Tibial nerve (tissue), 4 donors: ENCODE measurements around the gene NEK4.

Source experiments
- EP300 ChIP-seq, 2 donors: sonication (generic); formaldehyde crosslinking; IDR thresholded peaks; one replicate each; pipeline ENCODE4 v1.6.1; 2017; ENCODE audit warnings: antibody characterized with exemption in 2 of 2, mild to moderate bottlenecking in 1 of 2
- POLR2A ChIP-seq, 2 donors: fragments of 450-650 bp; IDR thresholded peaks; one replicate each; pipeline ENCODE4 v1.6.1; 2017; ENCODE audit warnings: antibody characterized with exemption in 2 of 2, mild to moderate bottlenecking in 2 of 2, moderate library complexity in 2 of 2
- TF ChIP-seq, protein P1 (sequence below), 5 experiments: fragments of 200-600 bp in 3 of 5; fragments of 450-650 bp in 2 of 5; sonication (generic) in 3 of 5; IDR thresholded peaks; one replicate each; pipeline ENCODE4 v1.5.1; 2016 to 2019; ENCODE audit warnings: antibody characterized with exemption in 5 of 5, mild to moderate bottlenecking in 3 of 5, moderate library complexity in 2 of 5

DNA sequence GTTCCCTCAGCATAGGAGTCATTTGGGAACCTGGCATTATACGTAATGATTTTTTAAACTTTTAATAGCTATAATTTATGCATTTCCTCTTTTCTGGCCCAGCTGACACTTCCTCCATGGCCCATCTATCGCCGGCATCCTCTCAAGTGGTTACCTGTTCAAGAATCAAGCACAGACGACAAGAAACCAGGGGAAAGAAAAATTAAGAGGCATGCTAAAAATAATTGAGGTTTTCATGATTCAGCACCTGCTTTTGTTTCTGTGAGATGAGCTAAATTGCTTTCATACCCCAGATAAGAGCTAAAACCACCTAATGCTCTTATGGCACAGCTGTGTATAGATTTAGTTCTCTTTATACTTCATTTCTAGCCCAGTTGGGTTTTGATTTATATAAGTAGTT lies 63.2 kb downstream of the NEK4 start:
- no peak for TF ChIP-seq POLR2A (IDR thresholded peaks at IDR 0.05)
- TF ChIP-seq, protein P1, sequence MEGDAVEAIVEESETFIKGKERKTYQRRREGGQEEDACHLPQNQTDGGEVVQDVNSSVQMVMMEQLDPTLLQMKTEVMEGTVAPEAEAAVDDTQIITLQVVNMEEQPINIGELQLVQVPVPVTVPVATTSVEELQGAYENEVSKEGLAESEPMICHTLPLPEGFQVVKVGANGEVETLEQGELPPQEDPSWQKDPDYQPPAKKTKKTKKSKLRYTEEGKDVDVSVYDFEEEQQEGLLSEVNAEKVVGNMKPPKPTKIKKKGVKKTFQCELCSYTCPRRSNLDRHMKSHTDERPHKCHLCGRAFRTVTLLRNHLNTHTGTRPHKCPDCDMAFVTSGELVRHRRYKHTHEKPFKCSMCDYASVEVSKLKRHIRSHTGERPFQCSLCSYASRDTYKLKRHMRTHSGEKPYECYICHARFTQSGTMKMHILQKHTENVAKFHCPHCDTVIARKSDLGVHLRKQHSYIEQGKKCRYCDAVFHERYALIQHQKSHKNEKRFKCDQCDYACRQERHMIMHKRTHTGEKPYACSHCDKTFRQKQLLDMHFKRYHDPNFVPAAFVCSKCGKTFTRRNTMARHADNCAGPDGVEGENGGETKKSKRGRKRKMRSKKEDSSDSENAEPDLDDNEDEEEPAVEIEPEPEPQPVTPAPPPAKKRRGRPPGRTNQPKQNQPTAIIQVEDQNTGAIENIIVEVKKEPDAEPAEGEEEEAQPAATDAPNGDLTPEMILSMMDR (IDR thresholded peaks at IDR 0.05), result no peak
- TF ChIP-seq EP300 (IDR thresholded peaks at IDR 0.05), result no peak
